HepG2 (cell line): ENCODE data around the gene LGR6. TPM values are rescaled to one million over a fixed set of nuclear protein-coding genes. Genes with fewer than 3 reads are reported as not detected.
A peak's percentile ranks its signal among the peaks of the same experiment; 100 is the strongest.

Experiments
- ARID4A ChIP-seq: sonication (generic); formaldehyde crosslinking; IDR thresholded peaks from 2 replicates; pipeline ENCODE4 v1.5.0; 2020; ENCODE audit warnings: mild to moderate bottlenecking, missing genetic modification reagents, borderline replicate concordance
- DZIP1 ChIP-seq: sonication (generic); formaldehyde crosslinking; IDR thresholded peaks from 2 replicates; pipeline ENCODE4 v1.5.0; 2020; ENCODE audit warnings: mild to moderate bottlenecking, missing genetic modification reagents
- EP300 ChIP-seq, 3 experiments: sonication (generic) in 1 of 3; formaldehyde crosslinking in 1 of 3; IDR thresholded peaks; 2 replicates each; pipeline versions ENCODE4 v1.5.1 to v1.6.1; 2011 to 2020; ENCODE audit warnings: low read depth in 2 of 3, low read length in 2 of 3, borderline replicate concordance in 1 of 3, improper control_type of control experiment in 1 of 3, mild to moderate bottlenecking in 1 of 3, missing genetic modification reagents in 1 of 3, moderate library complexity in 1 of 3
- FOXC1 ChIP-seq: sonication (generic); formaldehyde crosslinking; IDR thresholded peaks from 2 replicates; pipeline ENCODE4 v1.8.0; 2022; ENCODE audit warnings: mild to moderate bottlenecking, missing genetic modification reagents, borderline replicate concordance
- ISL2 ChIP-seq: sonication (generic); formaldehyde crosslinking; IDR thresholded peaks from 2 replicates; pipeline ENCODE4 v1.5.0; 2020; ENCODE audit warnings: missing genetic modification reagents
- NR2F2 ChIP-seq: IDR thresholded peaks from 2 replicates; pipeline ENCODE4 v1.6.1; 2012; ENCODE audit warnings: low read depth, inconsistent platforms, borderline replicate concordance
- PBX2 ChIP-seq: IDR thresholded peaks from 2 replicates; pipeline ENCODE4 v1.6.1; 2016; ENCODE audit warnings: control low read depth
- PCBP1 ChIP-seq: fragments of 200-400 bp; formaldehyde crosslinking; IDR thresholded peaks from 2 replicates; pipeline ENCODE4 v1.6.1; 2017; ENCODE audit warnings: mild to moderate bottlenecking, low read depth, low read length, borderline replicate concordance
- RFX1 ChIP-seq: fragments of 450-650 bp; IDR thresholded peaks from 2 replicates; pipeline ENCODE4 v1.6.1; 2017
- RFXANK ChIP-seq: IDR thresholded peaks from 2 replicates; pipeline ENCODE4 v1.6.1; 2016
- SIX1 ChIP-seq: sonication (generic); formaldehyde crosslinking; IDR thresholded peaks from 2 replicates; pipeline ENCODE4 v1.4.0; 2020; ENCODE audit warnings: missing genetic modification reagents, borderline replicate concordance
- SKI ChIP-seq: fragments of 450-650 bp; IDR thresholded peaks from one replicate; pipeline ENCODE4 v1.6.1; 2018; ENCODE audit warnings: mild to moderate bottlenecking; ENCODE audit not compliant: partially characterized antibody
- TBP ChIP-seq: sonication (generic); formaldehyde crosslinking; IDR thresholded peaks from 2 replicates; pipeline ENCODE4 v1.5.0; 2020; ENCODE audit warnings: missing genetic modification reagents
- TCF7L2 ChIP-seq: IDR thresholded peaks from 2 replicates; pipeline ENCODE4 v1.6.1; 2011; ENCODE audit warnings: mild to moderate bottlenecking, low read depth, low read length, moderate library complexity
- TRIM24 ChIP-seq: sonication (generic); formaldehyde crosslinking; IDR thresholded peaks from 2 replicates; pipeline ENCODE4 v1.8.0; 2022; ENCODE audit warnings: mild to moderate bottlenecking, missing genetic modification reagents
- ZFY ChIP-seq: sonication (generic); formaldehyde crosslinking; IDR thresholded peaks from 2 replicates; pipeline ENCODE4 v1.4.0; 2020; ENCODE audit warnings: missing genetic modification reagents
- ZNF260 ChIP-seq: sonication (generic); formaldehyde crosslinking; IDR thresholded peaks from 2 replicates; pipeline ENCODE4 v1.4.0; 2020; ENCODE audit warnings: missing genetic modification reagents, low read depth, mild to moderate bottlenecking, borderline replicate concordance
- ZNF678 ChIP-seq: sonication (generic); formaldehyde crosslinking; IDR thresholded peaks from 2 replicates; pipeline ENCODE4 v1.4.0; 2020; ENCODE audit warnings: mild to moderate bottlenecking, missing genetic modification reagents
- ZNF784 ChIP-seq: sonication (generic); formaldehyde crosslinking; IDR thresholded peaks from 2 replicates; pipeline ENCODE4 v1.5.1; 2020; ENCODE audit warnings: missing genetic modification reagents, mild to moderate bottlenecking, borderline replicate concordance
- polyA plus RNA-seq, 8 experiments: library from polyadenylated mRNA; depleted of rRNA in 3 of 8; stranded (reverse) in 7 of 8; unstranded in 1 of 8; fragments of >200 nt; fragmentation: Illumina TruSeq in 4 of 8; extraction: Trizol in 4 of 8; gene quantifications; 2 replicates each; pipeline versions ENCODE4 v1.2.1 to v1.2.3, GENCODE V29; 2011 to 2016; ENCODE audit warnings: low read depth in 4 of 8, missing spikeins in 1 of 8, mixed read lengths in 1 of 8; ENCODE audit not compliant: insufficient read depth in 1 of 8
- total RNA-seq, 5 experiments: library from RNA; depleted of rRNA; stranded (reverse); fragments of >200 nt; fragmentation: Illumina TruSeq; extraction: Trizol; gene quantifications; 2 replicates each; pipeline ENCODE4 v1.2.3, GENCODE V29; 2016; ENCODE audit warnings: low read depth in 1 of 5

Gene LGR6
- total and polyA plus RNA-seq, 2 of the 13 experiments (the other 11 are each of a cell fraction or from before 2014, with no cell fraction given), result 0.07 TPM; not detected in 1

GRCh38 chr1:202189001-202189790 lies 4.4 kb upstream of the LGR6 start (continued):
- TF ChIP-seq ZNF784 (peak; percentile 65; the same call in 1 of the 2 replicates), SIX1 (no peak), ARID4A (peak; percentile 49), TBP (no peak), RFX1 (no peak), FOXC1 (CRISPR knock-in tag) (peak; percentile 71; the same call in 1 of the 2 replicates), TCF7L2 (no peak), PBX2 (CRISPR knock-in tag) (no peak), ZFY (no peak; the same call in none of the 2 replicates), NR2F2 (peak; percentile 59; the same call in 1 of the 2 replicates), ISL2 (CRISPR knock-in tag) (peak; percentile 43; the same call in 1 of the 2 replicates), ZNF678 (CRISPR knock-in tag) (no peak), PCBP1 (peak; percentile 74; the same call in 1 of the 2 replicates), ZNF260 (CRISPR knock-in tag) (no peak), RFXANK (CRISPR knock-in tag) (no peak), TRIM24 (CRISPR knock-in tag) (no peak), SKI (no peak), DZIP1 (CRISPR knock-in tag) (no peak), EP300 (IDR thresholded peaks at IDR 0.05; ENCODE audit: low read depth in 2 of 2, low read length in 2 of 2) (peak in 1 of 2 experiments; percentile 57; a peak in 1 of 4 replicates), EP300 (CRISPR knock-in tag; IDR thresholded peaks at IDR 0.05; ENCODE audit: borderline replicate concordance) (no peak)
